HEK293T (cell line): ENCODE data around the gene SCUBE1.

Experiments used
- ARNT ChIP-seq: fragments of 450-650 bp; IDR thresholded peaks from 2 replicates; pipeline ENCODE4 v1.6.1; 2017; ENCODE audit warnings: mild to moderate bottlenecking
- BHLHE40 ChIP-seq: fragments of 450-650 bp; IDR thresholded peaks from 2 replicates; pipeline ENCODE4 v1.6.1; 2016; ENCODE audit warnings: mild to moderate bottlenecking, moderate library complexity, borderline replicate concordance
- CTBP1 ChIP-seq: fragments of 450-650 bp; IDR thresholded peaks from 2 replicates; pipeline ENCODE4 v1.6.1; 2016; ENCODE audit warnings: borderline replicate concordance
- ELF4 ChIP-seq: fragments of 450-650 bp; IDR thresholded peaks from 2 replicates; pipeline ENCODE4 v1.6.1; 2017; ENCODE audit warnings: antibody characterized with exemption
- FOXA1 ChIP-seq: fragments of 450-650 bp; IDR thresholded peaks from 2 replicates; pipeline ENCODE4 v1.6.1; 2016; ENCODE audit warnings: mild to moderate bottlenecking
- FOXM1 ChIP-seq: fragments of 450-650 bp; IDR thresholded peaks from 2 replicates; pipeline ENCODE4 v1.6.1; 2017; ENCODE audit warnings: mild to moderate bottlenecking, borderline replicate concordance
- HDGF ChIP-seq: fragments of 450-650 bp; IDR thresholded peaks from 2 replicates; pipeline ENCODE4 v1.6.1; 2017; ENCODE audit warnings: antibody characterized with exemption, borderline replicate concordance
- L3MBTL2 ChIP-seq: fragments of 450-650 bp; conservative IDR thresholded peaks from 2 replicates; pipeline ENCODE4 v1.6.1; 2016; ENCODE audit warnings: mild to moderate bottlenecking
- LEF1 ChIP-seq: fragments of 450-650 bp; IDR thresholded peaks from 2 replicates; pipeline ENCODE4 v1.6.1; 2017; ENCODE audit warnings: mild to moderate bottlenecking, borderline replicate concordance
- NFRKB ChIP-seq: fragments of 450-650 bp; IDR thresholded peaks from 2 replicates; pipeline ENCODE4 v1.6.1; 2016; ENCODE audit warnings: mild to moderate bottlenecking, moderate library complexity
- SP1 ChIP-seq: fragments of 450-650 bp; IDR thresholded peaks from 2 replicates; pipeline ENCODE4 v1.6.1; 2017
- SUZ12 ChIP-seq: fragments of 450-650 bp; IDR thresholded peaks from 2 replicates; pipeline ENCODE4 v1.6.1; 2016; ENCODE audit warnings: mild to moderate bottlenecking
- TARDBP ChIP-seq: fragments of 450-650 bp; IDR thresholded peaks from 2 replicates; pipeline ENCODE4 v1.6.1; 2016
- ZNF384 ChIP-seq: fragments of 450-650 bp; IDR thresholded peaks from 2 replicates; pipeline ENCODE4 v1.6.1; 2016

DNA sequence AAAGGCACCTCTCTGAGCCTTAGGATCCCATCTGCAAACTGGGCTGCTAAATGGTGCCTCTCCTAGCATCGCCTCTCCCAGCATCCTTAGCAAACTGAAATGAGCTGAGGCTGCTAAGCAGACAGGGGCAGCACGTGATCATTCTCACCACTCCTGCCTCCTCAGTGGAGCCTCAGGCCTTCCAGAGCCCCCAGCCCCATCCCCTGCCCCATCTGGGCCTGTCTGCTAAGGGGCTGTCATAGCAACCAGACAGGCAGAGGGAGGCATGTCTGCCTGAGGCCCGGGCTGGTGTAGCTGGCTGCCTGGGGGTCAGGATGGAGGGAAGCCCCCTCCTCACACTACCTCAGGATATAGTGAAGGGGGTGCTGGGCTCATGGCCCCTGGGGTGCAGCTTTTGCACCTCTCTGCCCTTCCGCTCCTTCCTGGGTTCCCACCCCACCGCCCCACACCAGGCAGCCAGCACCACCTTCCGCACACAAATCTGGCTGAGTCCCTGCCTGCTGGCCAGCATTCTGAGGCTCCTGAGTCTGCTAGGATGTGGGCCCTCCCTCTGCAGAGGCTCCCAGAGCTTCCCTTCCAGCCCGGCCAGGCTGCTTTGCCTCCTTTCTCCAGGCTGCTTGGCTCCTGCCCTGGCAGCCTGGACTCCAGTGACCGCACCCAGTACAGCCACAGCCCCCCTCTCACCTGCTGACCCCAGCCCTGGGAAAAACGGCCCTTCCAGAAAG lies 108.7 kb downstream of the SCUBE1 start:
- TF ChIP-seq HDGF (no peak), CTBP1 (no peak), SUZ12 (no peak), ELF4 (no peak), SP1 (no peak), NFRKB (no peak), ZNF384 (no peak), FOXM1 (no peak), LEF1 (no peak), FOXA1 (no peak), L3MBTL2 (no peak), BHLHE40 (no peak), TARDBP (no peak), ARNT (no peak)
